Measurements from ENCODE around the gene ZNF280D. TPM values are rescaled to one million over a fixed set of nuclear protein-coding genes. Genes with fewer than 3 reads are reported as not detected.

Gene ZNF280D
- total RNA-seq, 1 experiment from 2014 or later = 53.5 TPM

- DNase-seq (ENCODE audit: low read depth) = no peak
Observed at GRCh38 chr15:56754772-56755370, 21.6 kb upstream of the ZNF280D start.

- DNase-seq (ENCODE audit: low read depth) = no peak
Observed at GRCh38 chr15:56752986-56753385, 19.7 kb upstream of the ZNF280D start.

- no peak for DNase-seq (ENCODE audit: low read depth)
Observed at GRCh38 chr15:56749982-56750381, 16.7 kb upstream of the ZNF280D start.

GRCh38 chr15:56744701-56745683, 11.7 kb upstream of the ZNF280D start:
- DNase-seq (ENCODE audit: low read depth) = no peak

GRCh38 chr15:56741541-56741940, 8.2 kb upstream of the ZNF280D start:
- no peak for DNase-seq (ENCODE audit: low read depth)

GRCh38 chr15:56739964-56740640, 6.8 kb upstream of the ZNF280D start:
- DNase-seq (ENCODE audit: low read depth) = peak; percentile 21

- DNase-seq (ENCODE audit: low read depth) = no peak
Observed at GRCh38 chr15:56739474-56739873, 6.2 kb upstream of the ZNF280D start.

GRCh38 chr15:56737791-56738190, 4.5 kb upstream of the ZNF280D start:
- no peak for DNase-seq (ENCODE audit: low read depth)

GRCh38 chr15:56736881-56737707, 3.8 kb upstream of the ZNF280D start:
- DNase-seq (ENCODE audit: low read depth) = no peak

GRCh38 chr15:56736308-56736707, 3.0 kb upstream of the ZNF280D start:
- peak; percentile 78 for DNase-seq (ENCODE audit: low read depth)

- no peak for DNase-seq (ENCODE audit: low read depth)
Observed at GRCh38 chr15:56735589-56735988, 2.3 kb upstream of the ZNF280D start.

- no peak for DNase-seq (ENCODE audit: low read depth)
Observed at GRCh38 chr15:56734013-56734635, 815 bp upstream of the ZNF280D start.

- no peak for DNase-seq (ENCODE audit: low read depth)
Observed at GRCh38 chr15:56732886-56733135, 498 bp downstream of the ZNF280D start.

- DNase-seq (ENCODE audit: low read depth) = peak; percentile 30
Observed at GRCh38 chr15:56732135-56732885, 999 bp downstream of the ZNF280D start.

- DNase-seq (ENCODE audit: low read depth) = no peak
Observed at GRCh38 chr15:56731548-56731947, 1.8 kb downstream of the ZNF280D start.

GRCh38 chr15:56729561-56729960, 3.7 kb downstream of the ZNF280D start:
- no peak for DNase-seq (ENCODE audit: low read depth)

GRCh38 chr15:56725386-56725785, 7.9 kb downstream of the ZNF280D start:
- no peak for DNase-seq (ENCODE audit: low read depth)

GRCh38 chr15:56724232-56724631, 9.1 kb downstream of the ZNF280D start:
- DNase-seq (ENCODE audit: low read depth) = no peak

GRCh38 chr15:56723787-56724186, 9.5 kb downstream of the ZNF280D start:
- DNase-seq (ENCODE audit: low read depth) = no peak

- DNase-seq (ENCODE audit: low read depth) = peak; percentile 37
Observed at GRCh38 chr15:56719774-56720555, 13.3 kb downstream of the ZNF280D start.
